Lower leg skin (tissue), 3 donors: Measurements from ENCODE around the gene GATAD2B.

Experiments
- POLR2A ChIP-seq, 2 donors: fragments of 450-650 bp; IDR thresholded peaks; one replicate each; pipeline ENCODE4 v1.6.1; 2016 to 2017; ENCODE audit warnings: antibody characterized with exemption in 2 of 2, mild to moderate bottlenecking in 1 of 2, moderate library complexity in 1 of 2
- TF ChIP-seq, protein P1 (sequence below), 3 donors: fragments of 450-650 bp; IDR thresholded peaks; one replicate each; pipeline ENCODE4 v1.5.1; 2016; ENCODE audit warnings: antibody characterized with exemption in 3 of 3, mild to moderate bottlenecking in 3 of 3, moderate library complexity in 2 of 3

GRCh38 chr1:153778051-153778823 lies 144.5 kb downstream of the GATAD2B start:
- TF ChIP-seq, protein P1, sequence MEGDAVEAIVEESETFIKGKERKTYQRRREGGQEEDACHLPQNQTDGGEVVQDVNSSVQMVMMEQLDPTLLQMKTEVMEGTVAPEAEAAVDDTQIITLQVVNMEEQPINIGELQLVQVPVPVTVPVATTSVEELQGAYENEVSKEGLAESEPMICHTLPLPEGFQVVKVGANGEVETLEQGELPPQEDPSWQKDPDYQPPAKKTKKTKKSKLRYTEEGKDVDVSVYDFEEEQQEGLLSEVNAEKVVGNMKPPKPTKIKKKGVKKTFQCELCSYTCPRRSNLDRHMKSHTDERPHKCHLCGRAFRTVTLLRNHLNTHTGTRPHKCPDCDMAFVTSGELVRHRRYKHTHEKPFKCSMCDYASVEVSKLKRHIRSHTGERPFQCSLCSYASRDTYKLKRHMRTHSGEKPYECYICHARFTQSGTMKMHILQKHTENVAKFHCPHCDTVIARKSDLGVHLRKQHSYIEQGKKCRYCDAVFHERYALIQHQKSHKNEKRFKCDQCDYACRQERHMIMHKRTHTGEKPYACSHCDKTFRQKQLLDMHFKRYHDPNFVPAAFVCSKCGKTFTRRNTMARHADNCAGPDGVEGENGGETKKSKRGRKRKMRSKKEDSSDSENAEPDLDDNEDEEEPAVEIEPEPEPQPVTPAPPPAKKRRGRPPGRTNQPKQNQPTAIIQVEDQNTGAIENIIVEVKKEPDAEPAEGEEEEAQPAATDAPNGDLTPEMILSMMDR (IDR thresholded peaks at IDR 0.05), result no peak
- no peak for TF ChIP-seq POLR2A (IDR thresholded peaks at IDR 0.05)
